Peyer's patch (tissue), 4 donors: ENCODE results near the gene NNT.

Experiments used
- CTCF ChIP-seq, 6 experiments: fragments of 450-650 bp in 4 of 6; fragments of 200-600 bp in 2 of 6; sonication (generic) in 1 of 6; IDR thresholded peaks; one replicate each; pipeline ENCODE4 v1.5.1; 2017 to 2019; ENCODE audit warnings: antibody characterized with exemption in 6 of 6, mild to moderate bottlenecking in 3 of 6, moderate library complexity in 1 of 6
- POLR2A ChIP-seq, 2 donors: fragments of 450-650 bp; IDR thresholded peaks; one replicate each; pipeline ENCODE4 v1.5.1; 2017; ENCODE audit warnings: antibody characterized with exemption in 2 of 2, mild to moderate bottlenecking in 2 of 2, moderate library complexity in 2 of 2

- TF ChIP-seq CTCF (IDR thresholded peaks at IDR 0.05) (no peak), POLR2A (IDR thresholded peaks at IDR 0.05) (no peak)
Observed at GRCh38 chr5:43608406-43608805, 5.4 kb downstream of the NNT start.
